Measurements from ENCODE around the gene FMN2.
A peak's percentile ranks its signal among the peaks of the same experiment; 100 is the strongest.

Gene FMN2

GRCh38 chr1:240091614-240092300 is at the start of gene FMN2:
FMN2 (plus strand) TSS chr1:240091883; CDS start chr1:240092110, 227 bp downstream.
- peak; percentile 12 for DNase-seq

GRCh38 chr1:240044620-240045019 is 47.1 kb upstream of the FMN2 start:
- DNase-seq, result no peak

GRCh38 chr1:240046000-240046399 is 45.7 kb upstream of the FMN2 start:
- DNase-seq, result no peak

GRCh38 chr1:240054109-240054701 is 37.5 kb upstream of the FMN2 start:
- DNase-seq, result no peak

GRCh38 chr1:240055936-240056335 is 35.7 kb upstream of the FMN2 start:
- no peak for DNase-seq

- DNase-seq, result no peak
Observed at GRCh38 chr1:240056350-240056749, 35.3 kb upstream of the FMN2 start.

- no peak for DNase-seq
Observed at GRCh38 chr1:240058049-240058448, 33.6 kb upstream of the FMN2 start.

GRCh38 chr1:240068961-240069360 is 22.7 kb upstream of the FMN2 start:
- DNase-seq, result no peak

- no peak for DNase-seq
Observed at GRCh38 chr1:240070188-240070587, 21.5 kb upstream of the FMN2 start.

GRCh38 chr1:240073097-240073496 is 18.6 kb upstream of the FMN2 start:
- DNase-seq, result no peak

- DNase-seq, result no peak
Observed at GRCh38 chr1:240074422-240074821, 17.3 kb upstream of the FMN2 start.

GRCh38 chr1:240074908-240075307 is 16.8 kb upstream of the FMN2 start:
- DNase-seq, result no peak

GRCh38 chr1:240084337-240084736 is 7.3 kb upstream of the FMN2 start:
- DNase-seq, result no peak

GRCh38 chr1:240084749-240085148 is 6.9 kb upstream of the FMN2 start:
- no peak for DNase-seq

GRCh38 chr1:240086726-240087125 is 5.0 kb upstream of the FMN2 start:
- DNase-seq, result no peak

- no peak for DNase-seq
Observed at GRCh38 chr1:240090014-240090413, 1.7 kb upstream of the FMN2 start.

GRCh38 chr1:240090957-240091600 is 604 bp upstream of the FMN2 start:
- DNase-seq, result no peak

- peak; percentile 9 for DNase-seq
Observed at GRCh38 chr1:240092301-240093119, 827 bp downstream of the FMN2 start.

GRCh38 chr1:240093120-240093961 is 1.7 kb downstream of the FMN2 start:
- DNase-seq, result peak; percentile 14

- no peak for DNase-seq
Observed at GRCh38 chr1:240094041-240094722, 2.5 kb downstream of the FMN2 start.

GRCh38 chr1:240096974-240097373 is 5.3 kb downstream of the FMN2 start:
- no peak for DNase-seq

- DNase-seq, result no peak
Observed at GRCh38 chr1:240098534-240098933, 6.9 kb downstream of the FMN2 start.

Measured in NCI-H748 treated with DMSO at 0.1 percent for 48 hours (cell line).